Breast epithelium (tissue), 4 donors: ENCODE measurements around the gene PRKAA2. TPM values are rescaled to one million over a fixed set of nuclear protein-coding genes. Genes with fewer than 3 reads are reported as not detected.
"Not testable (repeated sequence)": the region's sequence is repeated elsewhere in the genome, so short reads cannot be mapped to it uniquely, and the experiment has no call there.

Experiments used
- DNase-seq, 2 donors: peaks; one replicate each; pipeline ENCODE4 v3.0.0-alpha.2; 2019; ENCODE audit warnings: low spot score in 2 of 2
- H3K27ac ChIP-seq, 2 donors: fragments of 200-600 bp; sonication (generic) in 1 of 2; one replicate each; pipeline ENCODE4 v1.5.1; 2016 to 2019; ENCODE audit warnings: mild to moderate bottlenecking in 1 of 2
- H3K27me3 ChIP-seq, 2 donors: fragments of 200-600 bp; sonication (generic) in 1 of 2; one replicate each; pipeline versions ENCODE4 v1.5.1 to v1.6.0; 2017 to 2019; ENCODE audit warnings: control low read depth in 1 of 2, mild to moderate bottlenecking in 1 of 2
- H3K36me3 ChIP-seq: fragments of 200-600 bp; one replicate; pipeline ENCODE4 v1.5.1; 2019
- H3K4me1 ChIP-seq, 2 donors: fragments of 200-600 bp; sonication (generic); one replicate each; pipeline ENCODE4 v1.5.1; 2016 to 2019; ENCODE audit warnings: control low read depth in 1 of 2
- H3K4me3 ChIP-seq, 3 donors: fragments of 200-600 bp; sonication (generic); 1 replicate in 2 of 3; 2 replicates in 1 of 3; pipeline ENCODE4 v1.5.1; 2016 to 2019; ENCODE audit warnings: mild to moderate bottlenecking in 3 of 3, moderate library complexity in 2 of 3
- H3K9me3 ChIP-seq, 2 donors: fragments of 200-600 bp; sonication (generic) in 1 of 2; one replicate each; pipeline ENCODE4 v1.5.1; 2016 to 2019; ENCODE audit warnings: control low read depth in 1 of 2
- POLR2A ChIP-seq: fragments of 450-650 bp; IDR thresholded peaks from one replicate; pipeline ENCODE4 v1.6.1; 2016; ENCODE audit warnings: antibody characterized with exemption, mild to moderate bottlenecking, moderate library complexity
- POLR2AphosphoS5 ChIP-seq, 3 donors: sonication (generic); formaldehyde crosslinking; IDR thresholded peaks; one replicate each; pipeline ENCODE4 v1.6.1; 2017; ENCODE audit warnings: antibody characterized with exemption in 3 of 3
- intact Hi-C: fragments of 100-400 bp; cut with DNase I; formaldehyde crosslinking; loops from one replicate; pipeline ENCODE4 v1.15.1; 2023; ENCODE audit warnings: low total_unique reads
- total RNA-seq, 3 donors: library from RNA; depleted of rRNA; stranded (reverse); fragments of >200 nt; gene quantifications; one replicate each; pipeline ENCODE4 v1.1.0, GENCODE V29; 2016
- TF ChIP-seq, protein P1 (sequence below), 3 donors: fragments of 450-650 bp; IDR thresholded peaks; one replicate each; pipeline ENCODE4 v1.5.1; 2016 to 2017; ENCODE audit warnings: antibody characterized with exemption in 3 of 3, mild to moderate bottlenecking in 3 of 3, moderate library complexity in 3 of 3

Gene PRKAA2
- total RNA-seq, result 10 to 100 TPM in 1 of 3 donors, 1 to 10 TPM in 2; 2.4 to 11.8 (median 6.6) TPM

GRCh38 chr1:56644919-56645676 lies at the start of gene PRKAA2:
Gene PRKAA2, plus strand, starts transcription at chr1:56645314. Its CDS starts 74 bp downstream, at chr1:56645388.
- H3K9me3 ChIP-seq, result no peaks in the 10 kb centered on the region
- H3K27me3 ChIP-seq, result no peaks in the 10 kb centered on the region
- TF ChIP-seq, protein P1, sequence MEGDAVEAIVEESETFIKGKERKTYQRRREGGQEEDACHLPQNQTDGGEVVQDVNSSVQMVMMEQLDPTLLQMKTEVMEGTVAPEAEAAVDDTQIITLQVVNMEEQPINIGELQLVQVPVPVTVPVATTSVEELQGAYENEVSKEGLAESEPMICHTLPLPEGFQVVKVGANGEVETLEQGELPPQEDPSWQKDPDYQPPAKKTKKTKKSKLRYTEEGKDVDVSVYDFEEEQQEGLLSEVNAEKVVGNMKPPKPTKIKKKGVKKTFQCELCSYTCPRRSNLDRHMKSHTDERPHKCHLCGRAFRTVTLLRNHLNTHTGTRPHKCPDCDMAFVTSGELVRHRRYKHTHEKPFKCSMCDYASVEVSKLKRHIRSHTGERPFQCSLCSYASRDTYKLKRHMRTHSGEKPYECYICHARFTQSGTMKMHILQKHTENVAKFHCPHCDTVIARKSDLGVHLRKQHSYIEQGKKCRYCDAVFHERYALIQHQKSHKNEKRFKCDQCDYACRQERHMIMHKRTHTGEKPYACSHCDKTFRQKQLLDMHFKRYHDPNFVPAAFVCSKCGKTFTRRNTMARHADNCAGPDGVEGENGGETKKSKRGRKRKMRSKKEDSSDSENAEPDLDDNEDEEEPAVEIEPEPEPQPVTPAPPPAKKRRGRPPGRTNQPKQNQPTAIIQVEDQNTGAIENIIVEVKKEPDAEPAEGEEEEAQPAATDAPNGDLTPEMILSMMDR (IDR thresholded peaks at IDR 0.05), result no peak
- TF ChIP-seq POLR2A (no peak), POLR2AphosphoS5 (IDR thresholded peaks at IDR 0.05) (no peak)
- H3K4me1 ChIP-seq, result no peaks in the 10 kb centered on the region
- peak within 1 kb of the TSS; percentile 66 to 78 for H3K27ac ChIP-seq
- DNase-seq, result peak in 1 of 2 donors; percentile 53
- no peaks in the 10 kb centered on the region for H3K36me3 ChIP-seq
- intact Hi-C loops, result no loop called here
- H3K4me3 ChIP-seq, result peak within 1 kb of the TSS; percentile 60 to 87 (median 73)

DNA sequence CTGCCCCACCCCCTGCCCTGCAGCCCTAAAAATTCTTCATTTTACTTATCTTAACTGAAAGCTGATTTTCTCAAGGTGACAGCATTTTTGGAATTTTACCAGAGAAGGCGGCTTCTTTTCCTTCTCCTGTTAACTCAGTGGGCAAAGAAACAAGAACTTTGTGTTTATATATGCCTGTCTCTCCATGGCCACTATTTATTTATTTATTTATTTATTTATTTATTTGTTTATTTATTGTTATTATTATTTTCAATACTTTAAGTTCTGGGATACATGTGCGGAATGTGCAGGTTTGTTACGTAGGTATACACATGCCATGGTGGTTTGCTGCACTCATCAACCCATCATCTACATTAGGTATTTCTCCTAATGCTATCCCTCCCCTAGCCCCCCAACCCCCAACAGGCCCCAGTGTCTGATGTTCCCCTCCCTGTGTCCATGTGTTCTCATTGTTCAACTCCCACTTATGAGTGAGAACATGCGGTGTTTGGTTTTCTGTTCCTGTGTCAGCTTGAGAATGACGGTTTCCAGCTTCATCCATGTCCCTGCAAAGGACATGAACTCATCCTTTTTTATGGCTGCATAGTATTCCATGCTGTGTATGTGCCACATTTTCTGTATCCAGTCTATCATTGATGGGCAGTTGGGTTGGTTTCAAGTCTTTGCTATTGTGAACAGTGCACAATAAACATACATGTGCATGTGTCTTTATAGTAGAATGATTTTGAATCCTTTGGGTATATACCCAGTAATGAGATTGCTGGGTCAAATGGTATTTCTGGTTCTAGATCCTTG lies 49.5 kb upstream of the PRKAA2 start:
- H3K4me3 ChIP-seq, H3K27me3 ChIP-seq, DNase-seq, intact Hi-C loops, H3K27ac ChIP-seq, H3K36me3 ChIP-seq, H3K4me1 ChIP-seq, H3K9me3 ChIP-seq: not testable (repeated sequence)

GRCh38 chr1:56610097-56610496 lies 35.0 kb upstream of the PRKAA2 start:
- peaks cover 11% of the 10 kb centered on the region in 2 donors for H3K9me3 ChIP-seq
- intact Hi-C loops, H3K27me3 ChIP-seq, H3K4me1 ChIP-seq, H3K4me3 ChIP-seq, H3K27ac ChIP-seq, DNase-seq, H3K36me3 ChIP-seq: not testable (repeated sequence)

DNA sequence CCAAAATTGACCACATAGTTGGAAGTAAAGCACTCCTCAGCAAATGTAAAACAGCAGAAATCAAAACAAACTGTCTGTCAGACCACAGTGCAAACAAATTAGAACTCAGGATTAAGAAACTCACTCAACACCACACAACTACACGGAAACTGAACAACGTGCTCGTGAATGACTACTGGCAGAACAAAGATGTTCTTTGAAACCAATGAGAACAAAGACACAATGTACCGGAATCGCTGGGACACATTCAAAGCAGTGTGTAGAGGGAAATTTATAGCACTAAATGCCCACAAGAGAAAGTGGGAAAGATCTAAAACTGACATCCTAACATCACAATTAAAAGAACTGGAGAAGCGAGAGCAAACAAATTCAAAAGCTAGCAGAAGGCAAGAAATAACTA lies 34.3 kb upstream of the PRKAA2 start:
- H3K27me3 ChIP-seq, DNase-seq, H3K4me3 ChIP-seq, H3K4me1 ChIP-seq, H3K27ac ChIP-seq, intact Hi-C loops, H3K36me3 ChIP-seq: not testable (repeated sequence)
- peaks cover 11% of the 10 kb centered on the region in 2 donors for H3K9me3 ChIP-seq

DNA sequence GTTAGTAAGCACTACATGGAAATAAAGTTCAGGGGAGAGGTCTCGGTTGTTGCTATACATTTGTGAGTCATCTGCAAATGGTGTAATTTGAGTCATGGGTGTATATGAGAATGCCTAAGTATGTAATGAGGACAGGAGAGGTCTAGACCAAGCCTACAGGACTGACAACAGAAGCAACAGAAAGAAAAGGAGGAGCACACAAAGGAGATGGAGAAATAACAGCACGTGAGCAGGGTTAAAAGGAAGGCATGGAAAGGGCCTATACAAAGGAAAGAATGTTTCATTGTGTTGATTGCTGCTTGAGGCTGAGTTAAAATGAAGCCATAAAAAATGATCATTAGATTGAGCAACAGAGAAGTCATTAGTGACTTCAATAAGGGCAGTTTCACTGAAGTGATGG lies 28.0 kb upstream of the PRKAA2 start:
- intact Hi-C loops, result loop anchor here (2.0 kb wide), 1 partner anchor 72 kb away; no protein-coding TSS in a partner anchor
- H3K36me3 ChIP-seq, result no peaks in the 10 kb centered on the region
- no peaks in the 10 kb centered on the region for H3K9me3 ChIP-seq
- no peak for DNase-seq
- H3K4me3 ChIP-seq, result no peak overlapping the region
- H3K4me1 ChIP-seq, result no peaks in the 10 kb centered on the region
- no peak overlapping the region for H3K27ac ChIP-seq
- H3K27me3 ChIP-seq, result no peaks in the 10 kb centered on the region
- no peak for TF ChIP-seq POLR2AphosphoS5 (IDR thresholded peaks at IDR 0.05)
- TF ChIP-seq, protein P1 (IDR thresholded peaks at IDR 0.05), result no peak
- no peak for TF ChIP-seq POLR2A

GRCh38 chr1:56625819-56626440 lies 19.2 kb upstream of the PRKAA2 start:
- Histone ChIP-seq H3K4me1 (no peaks in the 10 kb centered on the region), H3K27ac (no peak overlapping the region), H3K9me3 (no peaks in the 10 kb centered on the region), H3K4me3 (no peak overlapping the region), H3K27me3 (no peaks in the 10 kb centered on the region), H3K36me3 (no peaks in the 10 kb centered on the region)
- no peak for DNase-seq
- intact Hi-C loops, result no loop called here
- TF ChIP-seq, protein P1 (IDR thresholded peaks at IDR 0.05), result no peak
- TF ChIP-seq POLR2AphosphoS5 (IDR thresholded peaks at IDR 0.05) (no peak), POLR2A (no peak)
